ENCODE results near the gene PPAN.

PPAN gene

DNA sequence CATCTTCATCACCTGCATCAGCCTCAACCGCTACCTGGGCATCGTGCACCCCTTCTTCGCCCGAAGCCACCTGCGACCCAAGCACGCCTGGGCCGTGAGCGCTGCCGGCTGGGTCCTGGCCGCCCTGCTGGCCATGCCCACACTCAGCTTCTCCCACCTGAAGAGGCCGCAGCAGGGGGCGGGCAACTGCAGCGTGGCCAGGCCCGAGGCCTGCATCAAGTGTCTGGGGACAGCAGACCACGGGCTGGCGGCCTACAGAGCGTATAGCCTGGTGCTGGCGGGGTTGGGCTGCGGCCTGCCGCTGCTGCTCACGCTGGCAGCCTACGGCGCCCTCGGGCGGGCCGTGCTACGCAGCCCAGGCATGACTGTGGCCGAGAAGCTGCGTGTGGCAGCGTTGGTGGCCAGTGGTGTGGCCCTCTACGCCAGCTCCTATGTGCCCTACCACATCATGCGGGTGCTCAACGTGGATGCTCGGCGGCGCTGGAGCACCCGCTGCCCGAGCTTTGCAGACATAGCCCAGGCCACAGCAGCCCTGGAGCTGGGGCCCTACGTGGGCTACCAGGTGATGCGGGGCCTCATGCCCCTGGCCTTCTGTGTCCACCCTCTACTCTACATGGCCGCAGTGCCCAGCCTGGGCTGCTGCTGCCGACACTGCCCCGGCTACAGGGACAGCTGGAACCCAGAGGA lies 7.9 kb downstream of the PPAN start:
- no peak for DNase-seq

DNA sequence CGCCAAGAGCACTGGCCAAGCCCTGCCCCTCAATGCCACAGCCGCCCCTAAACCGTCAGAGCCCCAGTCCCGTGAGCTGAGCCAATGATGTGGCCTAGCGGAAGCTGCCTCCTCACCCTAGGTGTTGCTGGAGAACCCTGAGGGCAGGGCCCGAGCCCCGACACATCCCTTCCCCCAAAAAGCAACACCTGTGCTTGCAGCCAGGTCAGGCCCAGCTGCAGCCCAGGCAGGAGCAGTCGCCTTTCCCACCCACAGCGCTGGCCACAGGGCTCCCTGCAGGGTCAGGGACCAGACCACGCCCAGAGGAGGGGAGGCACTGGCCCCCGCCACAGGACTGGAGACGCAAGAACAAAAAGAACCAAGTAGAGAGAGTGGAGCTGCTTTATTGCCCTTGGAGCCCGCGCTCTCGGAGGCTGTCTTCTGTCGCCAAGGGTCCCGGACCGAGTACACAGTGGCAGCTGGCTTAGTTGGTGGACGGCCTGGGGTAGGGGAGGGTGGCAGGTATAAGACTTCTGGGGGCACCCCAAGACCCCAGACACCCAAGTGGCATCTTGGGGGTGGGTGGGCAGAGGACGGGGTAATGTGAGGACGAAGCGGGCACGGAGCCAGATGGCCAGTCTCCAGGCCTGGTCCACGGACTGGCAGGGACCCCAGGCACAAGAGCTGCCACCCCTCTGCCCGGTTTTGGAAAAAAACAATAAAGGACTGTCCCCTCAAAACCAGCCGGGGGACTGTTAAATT lies 8.7 kb downstream of the PPAN start:
- DNase-seq: no peak

DNA sequence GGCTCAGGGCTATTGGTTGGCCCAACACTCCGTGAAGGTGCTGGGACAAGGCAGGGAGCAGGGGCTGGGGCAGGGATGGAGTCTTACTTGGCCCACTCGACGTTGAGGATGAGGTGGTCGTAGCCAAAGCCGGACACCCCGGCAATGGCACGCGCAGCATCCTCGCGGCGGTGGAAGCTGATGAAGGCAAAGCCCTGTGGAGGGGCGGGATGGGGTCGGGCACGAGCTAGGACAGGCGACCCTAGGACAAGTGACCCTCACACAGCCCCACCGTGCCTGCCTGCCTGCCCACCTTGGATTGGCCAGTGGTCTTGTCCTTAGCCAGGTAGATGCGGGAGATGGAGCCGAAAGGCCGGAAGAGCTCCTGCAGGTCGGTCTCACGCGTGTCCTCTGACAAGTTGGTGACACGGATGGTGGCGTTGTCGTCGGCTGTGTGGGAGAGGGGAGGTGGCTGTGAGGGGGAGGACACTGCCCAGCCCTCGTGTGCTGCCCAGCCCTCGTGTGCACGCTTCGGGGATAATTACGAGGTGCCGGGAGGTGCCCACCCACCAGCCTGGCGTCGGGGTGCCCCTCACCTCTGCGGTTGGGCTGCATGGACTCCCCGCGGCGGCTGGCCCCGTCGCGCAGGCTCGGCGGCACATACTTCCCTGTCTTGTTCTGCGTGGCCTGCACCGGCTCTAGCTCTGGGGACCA lies 9.4 kb downstream of the PPAN start:
- DNase-seq: no peak

DNA sequence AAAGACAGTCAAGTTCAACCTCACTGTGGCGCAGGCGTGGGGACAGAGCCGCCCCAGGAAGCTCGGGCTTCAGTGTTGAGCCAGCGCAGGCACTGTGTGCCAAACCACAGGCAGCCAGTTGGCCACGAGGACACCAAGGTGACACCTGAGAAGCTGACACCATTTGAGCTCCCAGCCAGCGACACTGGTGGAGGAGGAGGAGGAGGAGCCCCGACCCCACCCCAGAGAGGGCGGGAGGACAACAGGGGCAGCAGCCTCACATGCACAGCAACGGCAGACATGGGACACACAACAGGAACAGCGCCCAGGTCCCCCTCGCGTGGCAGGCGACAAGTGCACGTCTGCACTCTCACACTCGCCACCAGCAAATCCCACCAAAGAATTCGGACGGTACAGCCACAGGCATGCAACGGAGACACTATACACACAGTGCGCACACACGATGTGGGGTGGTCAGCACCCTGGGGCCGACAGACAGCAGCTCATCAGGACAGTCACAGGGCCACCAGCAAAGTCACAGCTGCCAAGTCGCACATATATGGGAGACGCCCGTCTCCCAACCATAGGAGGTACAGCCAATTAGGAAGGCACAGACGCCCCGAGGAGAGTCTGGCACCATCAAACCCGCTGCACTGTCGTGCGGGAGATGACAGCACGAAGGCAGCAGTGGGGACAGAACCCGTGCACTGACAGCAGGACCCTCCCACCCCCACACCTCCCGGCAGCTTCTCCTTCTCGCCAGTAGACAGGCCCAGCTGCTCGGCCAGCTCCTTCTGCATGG lies 10.1 kb downstream of the PPAN start:
- DNase-seq: no peak

DNA sequence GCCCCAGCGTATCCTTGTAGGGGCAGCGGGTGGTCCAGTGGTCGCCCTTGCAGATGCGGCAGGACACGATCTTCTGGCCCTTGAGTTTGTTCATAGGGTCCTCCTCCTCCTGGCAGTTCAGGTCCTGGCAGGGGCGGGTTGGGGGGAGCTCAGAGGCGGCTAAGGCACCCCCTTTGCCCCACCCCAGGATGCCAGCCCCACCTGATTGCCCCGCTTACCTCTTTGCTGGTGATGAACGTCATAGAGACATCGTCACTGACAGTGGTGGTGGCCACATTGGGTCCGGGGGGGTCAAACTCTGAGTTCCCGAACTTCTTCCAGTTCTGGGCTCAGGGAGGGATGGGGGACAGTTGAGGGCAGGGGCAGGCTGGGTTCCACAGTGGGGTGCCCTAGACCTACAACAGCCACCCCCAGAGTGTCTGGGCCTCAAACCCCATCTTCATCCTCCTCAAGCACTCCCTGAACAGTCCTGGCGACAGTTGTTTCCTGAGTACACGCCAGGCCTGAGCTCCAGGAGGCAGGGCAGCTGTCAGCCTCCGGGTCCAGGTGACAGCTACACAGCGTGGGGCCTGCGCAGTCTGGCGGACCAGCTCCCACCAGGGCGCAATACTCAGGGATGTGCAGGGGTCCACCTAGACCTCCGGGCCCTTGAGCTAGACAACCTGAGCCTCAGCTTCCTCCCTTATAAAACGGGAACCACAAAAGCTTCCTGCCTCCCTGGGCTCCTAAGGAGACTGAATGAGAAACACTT lies 10.9 kb downstream of the PPAN start:
- DNase-seq: no peak

DNA sequence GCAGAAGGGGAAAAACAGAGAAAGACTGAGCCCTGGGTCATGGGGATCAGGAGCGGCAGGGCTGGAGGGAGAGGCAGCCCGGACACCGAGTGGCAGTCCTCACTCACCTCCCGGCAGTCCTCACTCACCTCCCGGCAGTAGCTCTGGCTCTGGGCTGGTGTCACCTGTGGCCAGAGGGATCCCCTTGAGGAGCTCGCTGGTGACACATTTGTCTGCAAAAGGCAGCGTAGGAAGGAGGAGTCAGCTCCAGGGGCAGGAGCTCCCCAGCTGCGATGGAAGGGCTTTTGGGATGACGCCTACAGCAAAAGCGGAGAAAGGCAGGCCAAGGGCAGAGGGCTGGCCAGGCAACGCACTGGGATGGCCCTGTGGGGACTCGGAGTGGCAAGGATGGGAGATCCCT lies 12.8 kb downstream of the PPAN start:
- DNase-seq: no peak

DNA sequence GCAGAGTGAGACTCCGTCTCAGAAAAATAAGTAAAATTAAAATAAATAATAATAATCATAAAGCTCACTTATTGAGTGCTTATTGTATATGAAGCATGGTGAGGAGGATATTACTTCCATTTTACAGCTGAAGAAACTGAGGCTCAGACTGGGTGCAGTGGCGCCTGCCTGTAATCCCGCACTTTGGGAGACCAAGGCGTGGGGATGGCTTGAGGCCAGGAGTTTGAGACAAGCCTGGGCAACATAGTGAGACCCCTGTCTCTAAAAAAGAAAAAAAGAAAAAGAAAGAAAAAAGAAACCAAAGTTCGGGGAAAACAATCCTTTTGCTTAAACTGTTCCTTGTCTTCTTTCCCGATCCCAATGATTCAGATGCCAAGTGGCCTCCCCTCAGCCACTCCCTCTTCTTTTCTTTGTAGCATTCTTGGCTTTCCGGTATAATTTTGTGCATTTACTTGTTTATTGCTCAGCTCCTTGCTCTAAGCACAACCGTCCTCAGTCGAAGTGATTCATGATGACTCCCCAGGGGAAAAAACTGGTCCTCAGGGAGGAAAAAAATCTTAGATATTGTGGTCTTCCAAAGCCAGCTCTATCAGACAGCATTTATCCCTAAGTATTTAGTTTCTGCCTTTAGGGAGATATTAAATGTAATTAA lies 14.5 kb downstream of the PPAN start:
- DNase-seq: no peak

DNA sequence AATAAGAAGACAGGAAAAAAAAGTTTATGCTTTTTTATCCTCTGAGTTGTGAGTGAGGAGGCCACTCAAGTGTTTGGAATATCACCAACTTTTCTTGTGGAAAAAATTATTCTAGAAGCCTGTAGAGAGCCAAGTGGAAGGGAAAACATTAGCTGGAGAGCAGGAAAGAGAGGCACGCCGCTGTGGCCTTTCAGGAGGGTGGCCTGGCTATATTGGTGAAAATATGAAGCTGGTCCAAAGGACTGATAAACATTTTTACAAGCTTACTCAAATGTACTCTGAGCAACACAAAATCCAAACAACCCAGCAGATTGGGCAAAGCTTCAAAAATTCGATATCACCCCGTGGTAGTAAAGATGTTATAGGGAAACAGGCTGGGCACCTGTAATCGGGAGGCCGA lies 15.9 kb downstream of the PPAN start:
- DNase-seq: no peak

DNA sequence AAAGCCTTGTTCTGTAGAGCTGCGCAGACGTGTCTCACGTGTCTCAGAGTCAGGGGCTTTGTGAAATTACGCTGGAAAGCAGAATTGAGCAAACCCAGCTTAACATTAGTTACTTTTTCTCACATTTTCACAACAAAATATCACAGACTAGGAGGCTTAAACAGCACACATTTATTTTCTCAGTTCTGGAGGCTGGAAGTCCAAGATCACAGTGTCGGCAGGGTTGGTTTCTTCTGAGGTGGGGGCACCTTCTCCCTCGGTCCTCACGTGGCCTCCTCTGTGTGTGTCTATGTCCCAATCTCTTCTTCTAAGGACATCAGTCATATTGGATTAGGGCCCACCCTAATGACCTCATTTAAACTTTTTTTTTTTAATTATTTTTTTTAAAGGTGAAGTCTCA lies 18.3 kb downstream of the PPAN start:
- no peak for DNase-seq

DNA sequence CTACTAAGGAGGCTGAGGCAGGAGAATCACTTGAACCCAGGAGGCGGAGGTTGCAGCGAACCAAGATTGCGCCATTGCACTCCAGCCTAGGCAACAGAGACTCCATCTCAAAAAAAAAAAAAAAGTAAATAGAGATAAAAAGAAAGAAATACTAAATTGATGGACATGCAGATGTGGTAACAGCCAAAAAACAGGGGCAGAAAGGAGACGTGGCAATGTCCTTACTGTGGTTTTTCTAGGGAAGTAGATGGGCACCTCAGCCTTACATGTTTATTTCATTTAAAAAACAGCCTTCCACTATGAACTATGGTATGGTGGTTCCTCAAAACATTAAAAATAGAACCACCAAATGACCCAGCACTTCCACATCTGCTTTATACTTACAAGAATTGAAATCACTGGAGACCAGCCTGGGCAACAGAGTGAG lies 20.1 kb downstream of the PPAN start:
- no peak for DNase-seq

DNA sequence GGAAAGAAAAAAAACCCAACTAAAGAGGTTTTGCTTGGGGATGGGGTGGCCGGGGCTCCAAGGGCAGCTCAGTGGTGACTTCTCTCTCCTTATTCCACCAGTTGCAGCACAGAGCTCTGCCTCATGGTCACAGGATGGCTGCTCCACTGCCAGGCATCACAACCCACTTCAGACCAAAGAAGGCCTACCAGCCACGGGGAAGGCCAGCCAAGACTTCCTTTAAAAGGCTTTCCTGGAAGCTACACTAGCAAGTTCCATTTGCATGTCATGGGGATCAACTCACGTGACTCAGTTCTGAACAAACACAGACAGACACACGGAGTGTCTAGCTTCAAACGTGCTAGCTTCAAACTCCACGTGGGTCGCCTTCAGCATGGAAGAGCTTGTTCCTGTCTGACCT lies 26.7 kb downstream of the PPAN start:
- DNase-seq: no peak

DNA sequence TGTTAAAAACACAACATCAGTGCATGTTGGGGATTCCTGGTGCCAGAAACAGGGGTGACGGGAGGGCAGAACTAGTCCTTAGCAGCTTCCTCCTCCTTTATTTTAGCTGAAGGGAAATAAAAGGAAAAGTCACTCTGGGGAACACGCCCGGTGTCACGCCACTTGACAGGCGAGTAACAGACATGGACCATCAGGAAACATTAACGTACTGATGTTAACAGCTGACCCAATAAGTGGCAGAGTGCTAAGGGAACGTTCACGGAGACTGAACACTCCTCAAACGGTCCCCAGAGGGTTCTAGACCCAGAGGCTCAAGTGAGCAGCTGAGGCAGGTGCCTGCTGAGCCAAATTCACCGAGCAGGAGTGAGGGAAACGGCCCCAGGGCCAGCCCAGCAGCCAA lies 27.4 kb downstream of the PPAN start:
- DNase-seq: peak in 1 of 3 experiments; percentile 88

DNA sequence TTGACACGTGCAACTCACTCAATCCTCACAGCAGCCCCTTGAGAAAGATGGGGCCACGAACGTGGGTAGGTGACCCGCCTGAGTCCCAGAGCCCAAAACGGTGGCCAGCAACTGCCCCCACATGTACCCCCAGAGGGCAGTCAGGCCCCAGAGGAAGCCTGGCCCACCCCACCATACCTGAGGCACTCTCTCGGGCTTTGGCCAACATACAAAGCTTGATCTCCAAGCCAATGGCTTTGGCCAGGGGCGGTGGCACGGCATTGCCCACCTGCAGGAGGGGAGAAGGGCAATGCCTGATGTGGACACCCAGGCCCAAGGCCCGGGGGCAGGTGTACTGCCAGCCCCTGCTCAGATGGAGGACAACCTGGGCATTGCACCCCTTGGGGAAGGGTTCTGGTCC lies 27.9 kb downstream of the PPAN start:
- no peak for DNase-seq

DNA sequence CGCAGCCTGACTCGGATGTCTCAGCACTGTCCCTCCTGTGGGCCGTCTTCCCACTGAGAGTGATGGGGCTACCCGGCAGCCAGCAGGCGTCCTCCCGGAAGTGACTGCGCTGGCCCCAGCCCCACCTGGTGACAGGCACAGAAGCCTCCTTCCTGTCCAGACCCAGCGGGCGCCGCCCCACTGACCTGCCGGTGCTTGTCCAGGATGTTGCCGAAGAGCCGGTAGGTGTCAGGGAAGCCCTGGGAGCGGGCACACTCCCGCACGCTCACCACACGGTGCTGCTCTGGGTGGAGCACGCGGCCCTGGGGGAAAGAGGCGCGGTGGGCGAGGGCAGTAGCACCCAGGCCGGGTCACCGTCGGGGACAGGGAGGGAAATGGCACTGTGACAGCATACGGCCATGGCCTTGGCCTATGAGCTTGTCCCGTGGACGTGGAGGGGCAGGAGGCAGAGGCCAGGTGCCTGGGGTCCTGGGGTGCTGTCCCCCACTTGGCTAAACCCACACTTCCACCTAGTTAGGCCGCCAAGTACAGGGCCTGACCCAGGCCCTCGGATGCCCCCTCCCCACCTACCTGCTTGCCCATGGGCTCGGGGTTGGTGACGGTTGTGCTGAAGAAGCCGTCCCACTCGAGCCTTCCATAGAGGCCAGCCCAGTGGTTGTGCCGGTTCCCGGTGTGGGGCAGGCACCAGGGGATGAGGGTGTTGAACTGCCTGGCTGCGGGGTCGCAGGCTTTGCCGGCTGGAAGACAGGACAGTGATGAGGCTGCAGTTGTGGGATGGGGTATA lies 29.6 kb downstream of the PPAN start:
- DNase-seq: no peak

DNA sequence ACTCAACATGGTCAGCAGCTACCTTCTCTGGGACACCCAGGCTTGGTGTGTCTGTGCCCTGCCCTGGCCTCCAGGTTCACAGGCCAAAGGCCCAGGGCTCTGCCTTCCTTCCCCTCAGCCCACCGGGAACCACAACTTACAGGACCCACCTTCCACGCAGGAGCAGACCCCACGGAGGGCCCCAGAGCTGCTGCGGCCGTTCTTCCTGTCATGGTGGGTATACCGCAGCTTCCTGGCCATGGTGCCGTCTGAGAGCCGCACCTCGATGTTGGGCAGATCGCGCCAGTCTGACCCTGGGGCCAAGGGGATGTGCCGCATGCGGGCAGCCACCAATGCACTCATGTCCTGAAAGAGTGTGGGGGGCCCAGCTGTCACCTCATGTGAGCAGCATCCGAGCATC lies 30.8 kb downstream of the PPAN start:
- no peak for DNase-seq

DNA sequence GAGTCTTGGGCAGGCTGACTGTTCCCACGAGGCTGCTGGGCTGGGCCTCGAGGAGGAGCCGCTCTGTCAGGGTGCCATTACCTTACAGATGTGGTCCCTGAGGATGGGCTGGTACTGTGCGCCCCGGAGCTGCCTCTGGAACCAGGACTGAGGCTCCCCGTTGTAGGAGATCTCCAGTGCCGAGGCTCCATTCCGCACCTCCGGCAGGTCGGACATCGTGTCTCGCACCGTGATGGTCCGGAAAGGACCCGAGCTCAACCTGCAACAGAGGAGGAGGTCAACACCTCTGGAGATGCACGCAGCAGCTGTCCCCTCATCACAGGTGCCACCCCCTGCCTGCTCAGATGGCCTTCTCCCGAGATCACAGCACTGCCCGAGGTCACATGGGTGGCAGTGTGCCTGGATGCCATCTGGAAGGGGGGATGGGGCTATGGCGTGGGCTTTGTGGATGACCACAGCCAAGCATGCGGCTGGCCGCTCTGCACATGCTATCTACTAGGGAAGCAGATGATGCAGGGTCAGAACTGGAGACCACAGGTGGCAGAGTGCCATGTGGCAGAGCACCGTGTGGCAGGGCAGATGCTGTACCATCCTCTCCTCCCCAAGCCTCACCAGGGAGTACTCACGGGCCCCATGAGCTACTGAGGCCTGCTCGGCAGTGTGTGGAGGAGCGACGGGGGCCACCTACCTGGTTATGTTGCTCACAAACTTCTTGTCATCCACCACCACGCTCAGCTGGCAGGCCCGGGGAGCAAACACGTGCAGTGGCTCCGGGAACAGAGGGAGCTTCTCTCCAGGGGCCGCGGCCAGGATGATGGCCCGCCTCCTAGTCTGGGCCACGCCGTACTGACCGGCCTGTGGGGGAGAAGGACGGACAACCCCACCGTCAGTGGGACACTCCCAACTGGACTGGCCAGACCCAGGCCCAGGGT lies 31.9 kb downstream of the PPAN start:
- DNase-seq: no peak

DNA sequence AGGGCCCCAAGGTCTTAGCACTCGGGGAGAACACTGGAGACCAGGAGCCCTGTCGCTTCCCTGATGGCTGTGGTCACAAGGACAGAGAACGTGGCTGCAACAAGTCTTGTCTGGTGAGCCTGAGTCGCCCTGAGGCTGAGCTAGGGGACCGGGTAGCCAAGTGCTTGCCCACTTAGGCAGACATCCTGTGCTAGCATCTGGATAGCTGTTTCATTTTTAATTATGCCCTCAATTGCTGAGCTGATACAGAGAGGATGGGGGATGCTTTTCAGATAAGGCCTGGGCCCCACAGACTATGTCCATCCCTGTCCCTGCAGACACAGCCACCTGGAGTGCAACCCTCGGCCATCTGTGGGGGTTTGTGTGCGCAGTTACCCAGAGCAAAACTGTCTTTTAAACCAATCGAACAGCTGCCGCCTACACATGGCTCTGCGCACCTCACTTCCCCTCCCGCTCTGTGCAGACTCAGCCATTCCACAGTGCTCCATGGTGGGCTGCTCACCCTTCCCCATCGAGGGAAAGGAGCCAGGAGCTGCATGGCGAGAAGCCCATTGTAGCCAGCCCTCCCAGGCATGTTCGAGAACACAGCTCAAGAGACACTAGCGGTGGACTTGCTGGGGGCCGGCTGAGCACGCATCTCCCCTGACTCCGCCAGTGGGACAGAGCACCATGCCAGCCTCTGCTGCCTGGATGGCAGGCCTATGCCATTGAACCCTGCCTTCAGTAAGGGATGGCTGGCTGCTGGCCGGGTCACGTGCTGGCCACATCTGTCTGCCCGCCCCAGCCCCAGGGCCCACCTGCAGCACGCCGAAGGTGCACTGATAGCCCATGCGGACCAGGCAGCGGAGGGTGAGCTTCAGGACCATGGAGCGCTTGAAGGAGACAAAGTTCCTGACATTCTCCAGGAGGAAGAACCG lies 33.0 kb downstream of the PPAN start:
- DNase-seq: no peak

DNA sequence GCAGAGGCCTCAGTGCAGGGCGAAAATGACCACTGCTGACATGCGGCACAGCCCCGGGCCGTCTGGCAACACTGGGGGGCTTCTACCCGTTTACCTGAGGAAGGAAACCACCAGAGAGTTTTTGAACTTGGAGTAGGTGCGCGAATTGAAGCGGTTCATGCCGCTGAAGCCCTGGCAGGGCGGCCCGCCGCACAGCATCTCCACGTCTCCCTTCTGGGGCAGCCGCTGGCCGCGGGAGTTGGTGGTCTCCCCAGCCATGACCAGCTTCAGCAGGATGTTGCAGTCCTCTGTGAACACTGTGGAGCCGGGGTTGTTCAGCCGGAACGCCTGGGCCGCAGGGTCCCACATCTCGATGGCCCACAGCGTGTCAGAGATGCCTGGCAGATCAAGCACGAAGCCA lies 33.8 kb downstream of the PPAN start:
- no peak for DNase-seq

DNA sequence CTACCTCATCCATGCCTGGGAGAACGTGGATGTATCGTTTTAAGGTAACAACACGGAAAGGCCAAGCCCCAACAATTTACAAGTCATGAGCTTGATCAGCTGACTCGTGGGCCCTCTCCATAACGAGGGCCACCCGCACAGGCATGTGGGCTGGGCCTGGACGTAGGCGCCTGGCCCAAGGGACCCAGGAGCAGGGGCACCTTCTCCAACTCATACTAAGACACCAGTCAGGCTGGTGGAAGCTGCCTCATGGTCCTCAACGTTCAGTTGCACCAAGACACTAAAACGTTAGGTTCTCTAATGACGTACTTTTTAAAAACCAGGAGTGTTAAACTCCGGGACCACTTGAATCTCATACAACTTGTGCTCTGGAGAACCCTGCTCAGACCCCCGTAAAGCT lies 35.3 kb downstream of the PPAN start:
- no peak for DNase-seq

All from NCI-H1417 (cell line).